RWPE1 (cell line): ENCODE data around the gene CNTLN.

ENCODE experiments used
- CTCF ChIA-PET: fragments of 350-600 bp; sonication (Branson Sonifier 250); formaldehyde crosslinking; extraction: SDS; loops from one replicate; lab custom pipeline; 2021; lab: Yijun Ruan, JAX
- POLR2A ChIA-PET: fragments of 400-600 bp; formaldehyde crosslinking; extraction: SDS; loops from one replicate; lab custom pipeline; 2020; ENCODE audit warnings: antibody characterized with exemption; ENCODE audit not compliant: low non-redundant PET; lab: Yijun Ruan, JAX
- DNase-seq: peaks from one replicate; pipeline ENCODE4 v3.0.0; 2012; ENCODE audit warnings: low spot score
- H3K27ac ChIP-seq: fragments of 450-650 bp; 2 replicates; pipeline ENCODE4 v1.5.1; 2017
- CTCF ChIP-seq: fragments of 450-650 bp; conservative IDR thresholded peaks from 2 replicates; pipeline ENCODE4 v1.5.1; 2017; ENCODE audit warnings: low read depth, mild to moderate bottlenecking

CNTLN gene

GRCh38 chr9:17532461-17532860 is 397.6 kb downstream of the CNTLN start:
- no peak overlapping the region for H3K27ac ChIP-seq
- no peak for TF ChIP-seq CTCF
- CTCF ChIA-PET, result interaction anchor here (0.6 to 1.5 kb wide), 6 partner anchors 64 to 1913 kb away, joined by 3 to 10 read pairs (median 5); no protein-coding TSS in a partner anchor
- DNase-seq, result no peak
- POLR2A ChIA-PET, result no interaction called here

- DNase-seq, result no peak
- H3K27ac ChIP-seq, result no peak overlapping the region
- CTCF ChIA-PET, result no interaction called here
- POLR2A ChIA-PET, result no interaction called here
- TF ChIP-seq CTCF, result no peak
Observed at GRCh38 chr9:17535176-17535575, 400.3 kb downstream of the CNTLN start.

GRCh38 chr9:17536027-17536426 is 401.2 kb downstream of the CNTLN start:
- ChIA-PET POLR2A (no interaction called here), CTCF (no interaction called here)
- no peak overlapping the region for H3K27ac ChIP-seq
- DNase-seq, result no peak
- TF ChIP-seq CTCF, result no peak

GRCh38 chr9:17551023-17551422 is 416.2 kb downstream of the CNTLN start:
- POLR2A ChIA-PET, result no interaction called here
- no peak for TF ChIP-seq CTCF
- CTCF ChIA-PET, result no interaction called here
- no peak for DNase-seq
- no peak overlapping the region for H3K27ac ChIP-seq
